Measurements from ENCODE around the gene TRAPPC11. TPM values are rescaled to one million over a fixed set of nuclear protein-coding genes. Genes with fewer than 3 reads are reported as not detected.

TRAPPC11 gene
- total and polyA plus RNA-seq, 9 of the 15 experiments (the other 6 are each of a cell fraction or from before 2014, with no cell fraction given), result 11.6 to 49.0 (median 28.7) TPM

GRCh38 chr4:183658362-183659028 lies 598 bp upstream of the TRAPPC11 start (continued):
- TF ChIP-seq, protein P1, sequence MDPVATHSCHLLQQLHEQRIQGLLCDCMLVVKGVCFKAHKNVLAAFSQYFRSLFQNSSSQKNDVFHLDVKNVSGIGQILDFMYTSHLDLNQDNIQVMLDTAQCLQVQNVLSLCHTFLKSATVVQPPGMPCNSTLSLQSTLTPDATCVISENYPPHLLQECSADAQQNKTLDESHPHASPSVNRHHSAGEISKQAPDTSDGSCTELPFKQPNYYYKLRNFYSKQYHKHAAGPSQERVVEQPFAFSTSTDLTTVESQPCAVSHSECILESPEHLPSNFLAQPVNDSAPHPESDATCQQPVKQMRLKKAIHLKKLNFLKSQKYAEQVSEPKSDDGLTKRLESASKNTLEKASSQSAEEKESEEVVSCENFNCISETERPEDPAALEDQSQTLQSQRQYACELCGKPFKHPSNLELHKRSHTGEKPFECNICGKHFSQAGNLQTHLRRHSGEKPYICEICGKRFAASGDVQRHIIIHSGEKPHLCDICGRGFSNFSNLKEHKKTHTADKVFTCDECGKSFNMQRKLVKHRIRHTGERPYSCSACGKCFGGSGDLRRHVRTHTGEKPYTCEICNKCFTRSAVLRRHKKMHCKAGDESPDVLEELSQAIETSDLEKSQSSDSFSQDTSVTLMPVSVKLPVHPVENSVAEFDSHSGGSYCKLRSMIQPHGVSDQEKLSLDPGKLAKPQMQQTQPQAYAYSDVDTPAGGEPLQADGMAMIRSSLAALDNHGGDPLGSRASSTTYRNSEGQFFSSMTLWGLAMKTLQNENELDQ (CRISPR knock-in tag; IDR thresholded peaks at IDR 0.05; ENCODE audit: borderline replicate concordance), result no peak
- TF ChIP-seq RB1 (IDR thresholded peaks at IDR 0.05; ENCODE audit: low read depth) (peak; percentile 65; the same call in 1 of the 2 replicates), ZNF133 (CRISPR knock-in tag; IDR thresholded peaks at IDR 0.05) (no peak), HMGN3 (IDR thresholded peaks at IDR 0.05; ENCODE audit: borderline replicate concordance, extremely low read depth, insufficient read length, low read depth, low read length) (no peak), CBX8 (IDR thresholded peaks at IDR 0.05; ENCODE audit: borderline replicate concordance, extremely low read depth, low read depth, low read length, poor library complexity, severe bottlenecking) (no peak), ZKSCAN8 (CRISPR knock-in tag; IDR thresholded peaks at IDR 0.05) (no peak), ZNF197 (CRISPR knock-in tag; IDR thresholded peaks at IDR 0.05; ENCODE audit: low read depth) (no peak), TAF9B (IDR thresholded peaks at IDR 0.05; ENCODE audit: partially characterized antibody) (no peak), SP2 (IDR thresholded peaks at IDR 0.05; ENCODE audit: extremely low read depth, low read depth, low read length, poor library complexity, severe bottlenecking) (no peak), ARHGAP35 (IDR thresholded peaks at IDR 0.05; ENCODE audit: partially characterized antibody) (no peak), JUNB (CRISPR knock-in tag; conservative IDR thresholded peaks at IDR 0.05) (no peak), PRPF4 (IDR thresholded peaks at IDR 0.05; ENCODE audit: insufficient read depth, low read depth, low read length, poor library complexity, severe bottlenecking) (no peak), MEF2A (IDR thresholded peaks at IDR 0.05; ENCODE audit: control insufficient read depth, low read depth, low read length) (no peak), ZNF140 (CRISPR knock-in tag; IDR thresholded peaks at IDR 0.05) (no peak), CBX5 (IDR thresholded peaks at IDR 0.05; ENCODE audit: borderline replicate concordance, low read depth) (no peak)
- TF ChIP-seq, protein P2, sequence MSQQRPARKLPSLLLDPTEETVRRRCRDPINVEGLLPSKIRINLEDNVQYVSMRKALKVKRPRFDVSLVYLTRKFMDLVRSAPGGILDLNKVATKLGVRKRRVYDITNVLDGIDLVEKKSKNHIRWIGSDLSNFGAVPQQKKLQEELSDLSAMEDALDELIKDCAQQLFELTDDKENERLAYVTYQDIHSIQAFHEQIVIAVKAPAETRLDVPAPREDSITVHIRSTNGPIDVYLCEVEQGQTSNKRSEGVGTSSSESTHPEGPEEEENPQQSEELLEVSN (IDR thresholded peaks at IDR 0.05; ENCODE audit: borderline replicate concordance in 1 of 2, extremely low read depth in 1 of 2, insufficient read depth in 1 of 2, insufficient read length in 1 of 2, low read depth in 1 of 2, low read length in 1 of 2, poor library complexity in 1 of 2, severe bottlenecking in 1 of 2), result peak in 1 of 2 experiments; percentile 12
- TF ChIP-seq, protein P3, sequence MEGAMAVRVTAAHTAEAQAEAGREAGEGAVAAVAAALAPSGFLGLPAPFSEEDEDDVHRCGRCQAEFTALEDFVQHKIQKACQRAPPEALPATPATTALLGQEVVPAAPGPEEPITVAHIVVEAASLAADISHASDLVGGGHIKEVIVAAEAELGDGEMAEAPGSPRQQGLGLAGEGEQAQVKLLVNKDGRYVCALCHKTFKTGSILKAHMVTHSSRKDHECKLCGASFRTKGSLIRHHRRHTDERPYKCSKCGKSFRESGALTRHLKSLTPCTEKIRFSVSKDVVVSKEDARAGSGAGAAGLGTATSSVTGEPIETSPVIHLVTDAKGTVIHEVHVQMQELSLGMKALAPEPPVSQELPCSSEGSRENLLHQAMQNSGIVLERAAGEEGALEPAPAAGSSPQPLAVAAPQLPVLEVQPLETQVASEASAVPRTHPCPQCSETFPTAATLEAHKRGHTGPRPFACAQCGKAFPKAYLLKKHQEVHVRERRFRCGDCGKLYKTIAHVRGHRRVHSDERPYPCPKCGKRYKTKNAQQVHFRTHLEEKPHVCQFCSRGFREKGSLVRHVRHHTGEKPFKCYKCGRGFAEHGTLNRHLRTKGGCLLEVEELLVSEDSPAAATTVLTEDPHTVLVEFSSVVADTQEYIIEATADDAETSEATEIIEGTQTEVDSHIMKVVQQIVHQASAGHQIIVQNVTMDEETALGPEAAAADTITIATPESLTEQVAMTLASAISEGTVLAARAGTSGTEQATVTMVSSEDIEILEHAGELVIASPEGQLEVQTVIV (CRISPR knock-in tag; IDR thresholded peaks at IDR 0.05; ENCODE audit: borderline replicate concordance), result no peak
- TF ChIP-seq, protein P4, sequence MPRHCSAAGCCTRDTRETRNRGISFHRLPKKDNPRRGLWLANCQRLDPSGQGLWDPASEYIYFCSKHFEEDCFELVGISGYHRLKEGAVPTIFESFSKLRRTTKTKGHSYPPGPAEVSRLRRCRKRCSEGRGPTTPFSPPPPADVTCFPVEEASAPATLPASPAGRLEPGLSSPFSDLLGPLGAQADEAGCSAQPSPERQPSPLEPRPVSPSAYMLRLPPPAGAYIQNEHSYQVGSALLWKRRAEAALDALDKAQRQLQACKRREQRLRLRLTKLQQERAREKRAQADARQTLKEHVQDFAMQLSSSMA (CRISPR knock-in tag; IDR thresholded peaks at IDR 0.05), result 0 out of 2 replicates have a peak, but pooled peaks have one; percentile 24
